ENCODE measurements around the gene CELSR1.

Gene CELSR1

DNA sequence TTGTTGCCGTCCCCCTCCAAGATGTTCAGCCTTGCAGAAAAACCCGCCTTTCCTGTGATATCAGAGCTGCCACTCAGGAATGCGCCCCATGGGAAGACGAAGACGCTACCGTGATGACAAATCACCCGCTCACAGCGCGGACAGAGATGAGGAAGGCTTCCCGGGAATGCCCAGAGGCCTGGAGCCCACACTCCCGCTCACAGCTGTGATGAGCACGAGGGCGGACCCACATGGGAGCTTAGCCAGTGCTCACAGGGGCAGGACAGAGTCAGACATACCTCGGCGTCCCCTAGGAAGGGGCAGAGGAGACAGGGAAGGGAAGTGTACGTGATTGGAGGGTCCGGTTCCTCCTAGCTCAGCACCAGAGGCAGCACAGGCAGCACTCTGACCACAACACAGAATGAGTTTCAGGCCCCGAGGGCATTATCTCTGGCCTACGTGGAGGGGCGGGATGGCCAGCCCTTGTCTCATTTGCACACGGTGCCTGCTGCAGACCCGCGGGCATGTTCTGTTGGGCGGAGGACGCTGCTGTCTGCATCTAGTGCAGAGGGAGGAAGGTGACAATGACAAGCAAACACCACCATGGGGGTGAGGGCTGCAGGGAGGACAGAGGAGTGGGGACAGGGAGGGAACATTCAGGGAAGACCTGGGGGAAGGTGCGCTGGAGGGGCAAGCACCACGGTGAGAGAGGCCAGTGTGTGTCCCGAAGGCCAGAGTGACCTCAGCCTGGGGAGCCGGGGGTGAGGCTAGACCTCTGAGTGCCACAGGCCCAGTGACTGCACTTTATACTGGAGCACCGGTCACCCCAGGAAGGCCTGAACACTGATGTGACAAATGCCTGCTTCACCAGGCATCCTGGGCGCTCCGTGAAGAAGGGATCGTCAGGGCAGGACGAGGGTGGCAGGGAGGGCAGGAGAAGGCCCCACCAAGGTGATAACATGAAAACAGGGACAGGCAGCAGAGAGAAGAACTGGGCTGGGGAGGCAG is 79.6 kb downstream of the CELSR1 start:
- no peak for DNase-seq

DNA sequence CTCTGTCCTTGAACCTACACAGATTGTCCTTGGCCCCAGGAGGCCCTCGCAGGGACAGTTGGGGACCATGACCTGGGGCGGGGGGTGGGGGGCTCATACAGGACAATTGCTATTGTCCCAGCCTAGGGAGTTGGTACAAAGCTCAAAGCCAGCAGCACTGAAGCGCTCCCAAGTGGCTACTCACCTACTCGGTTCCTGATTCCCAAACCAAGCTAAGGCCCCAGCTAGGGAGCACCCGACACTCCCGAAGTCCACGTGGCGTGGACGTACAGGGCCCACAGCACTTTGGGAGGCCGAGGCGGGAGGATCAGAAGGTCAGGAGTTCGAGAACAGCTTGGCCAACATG is 80.6 kb downstream of the CELSR1 start:
- DNase-seq = no peak

DNA sequence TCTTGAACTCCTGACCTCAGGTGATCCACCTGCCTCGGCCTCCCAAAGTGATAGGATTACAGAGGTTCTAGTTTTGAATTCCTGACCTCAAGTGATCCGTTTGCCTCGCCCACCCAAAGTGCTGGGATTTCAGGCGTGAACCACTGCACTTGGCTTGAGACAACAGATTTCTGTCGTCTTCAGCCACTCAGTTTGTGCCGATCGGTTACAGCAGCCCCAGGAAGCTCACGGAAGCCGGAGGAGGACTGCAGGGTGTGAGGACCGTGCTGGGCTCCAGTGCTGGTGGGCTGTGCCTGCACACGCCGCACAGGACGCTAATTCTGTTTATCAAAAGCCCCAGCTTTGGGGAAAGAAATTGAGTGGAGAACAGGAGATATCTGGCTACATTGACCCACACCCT is 82.0 kb downstream of the CELSR1 start:
- no peak for DNase-seq

DNA sequence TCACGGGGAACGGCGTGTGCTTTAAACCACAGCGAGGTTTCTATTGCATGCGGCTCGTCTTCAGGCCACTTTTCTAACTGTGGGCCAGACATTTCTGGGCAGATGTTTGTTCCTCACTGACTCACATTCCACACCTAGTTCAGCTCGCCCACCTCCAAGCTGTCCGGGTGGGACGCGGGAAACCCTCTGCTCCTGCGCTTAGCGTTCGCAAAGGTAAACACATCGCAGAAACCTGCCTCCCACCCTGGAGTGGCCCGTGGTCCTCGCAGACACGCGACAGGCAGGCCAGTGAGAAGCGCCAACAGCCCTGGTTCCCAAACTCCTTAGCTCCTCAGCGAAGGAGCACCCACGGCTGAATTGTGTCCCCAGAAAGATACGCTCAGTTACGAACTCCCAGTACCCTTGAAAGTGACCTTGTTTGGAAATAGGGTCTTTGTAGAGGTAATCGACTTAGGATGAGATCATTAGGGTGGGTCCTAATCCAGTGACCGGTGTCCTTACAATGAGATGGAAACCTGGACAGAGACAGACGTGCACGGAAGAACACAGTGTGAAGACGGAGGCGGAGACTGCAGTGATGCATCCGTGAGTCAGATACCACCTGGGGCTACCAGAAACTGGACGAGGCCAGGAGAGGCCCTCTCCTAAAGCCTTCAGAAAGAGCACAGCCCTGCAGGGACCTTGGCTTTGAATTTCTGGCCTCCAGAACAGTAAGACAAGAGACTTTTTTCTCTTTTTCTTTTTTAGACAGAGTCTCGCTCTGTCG is 82.7 kb downstream of the CELSR1 start:
- DNase-seq = no peak

- no peak for DNase-seq
Measured at GRCh38 chr22:46453829-46454503, 83.5 kb downstream of the CELSR1 start.

- no peak for DNase-seq
Measured at GRCh38 chr22:46453006-46453828, 84.2 kb downstream of the CELSR1 start.

GRCh38 chr22:46452195-46453005 is 85.0 kb downstream of the CELSR1 start:
- no peak for DNase-seq

- no peak for DNase-seq
Measured at GRCh38 chr22:46451741-46452140, 85.7 kb downstream of the CELSR1 start.

DNA sequence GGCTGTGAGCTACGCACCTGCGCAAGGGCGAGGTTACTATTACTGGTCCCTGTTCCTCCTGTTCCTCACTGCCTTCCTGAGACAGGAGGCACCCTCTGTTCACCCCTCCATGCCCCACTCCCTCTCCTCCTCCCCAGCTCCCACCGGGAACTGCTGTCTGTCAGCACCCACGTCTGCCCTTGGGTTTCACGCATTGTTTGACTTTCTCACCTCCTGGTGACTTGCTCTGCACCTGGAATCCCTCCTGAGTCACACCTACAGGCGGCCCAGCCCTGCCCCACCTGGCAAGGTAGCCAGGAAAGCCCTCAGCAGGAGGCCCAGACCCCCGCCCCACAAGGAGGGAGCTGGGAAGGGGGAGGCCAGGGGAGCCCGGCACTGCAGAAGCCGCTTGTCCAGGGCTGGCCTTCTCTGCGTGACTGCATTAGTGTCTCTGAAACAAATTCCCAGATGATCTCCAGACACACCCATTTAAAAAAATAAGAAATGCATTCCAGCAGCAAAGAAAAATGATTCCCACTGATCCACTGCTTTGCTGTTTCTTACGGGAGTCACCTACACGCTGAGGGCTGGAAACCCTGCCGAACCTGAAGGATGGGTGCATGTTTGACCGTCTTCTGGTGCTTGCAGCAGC is 86.4 kb downstream of the CELSR1 start:
- DNase-seq = no peak

DNA sequence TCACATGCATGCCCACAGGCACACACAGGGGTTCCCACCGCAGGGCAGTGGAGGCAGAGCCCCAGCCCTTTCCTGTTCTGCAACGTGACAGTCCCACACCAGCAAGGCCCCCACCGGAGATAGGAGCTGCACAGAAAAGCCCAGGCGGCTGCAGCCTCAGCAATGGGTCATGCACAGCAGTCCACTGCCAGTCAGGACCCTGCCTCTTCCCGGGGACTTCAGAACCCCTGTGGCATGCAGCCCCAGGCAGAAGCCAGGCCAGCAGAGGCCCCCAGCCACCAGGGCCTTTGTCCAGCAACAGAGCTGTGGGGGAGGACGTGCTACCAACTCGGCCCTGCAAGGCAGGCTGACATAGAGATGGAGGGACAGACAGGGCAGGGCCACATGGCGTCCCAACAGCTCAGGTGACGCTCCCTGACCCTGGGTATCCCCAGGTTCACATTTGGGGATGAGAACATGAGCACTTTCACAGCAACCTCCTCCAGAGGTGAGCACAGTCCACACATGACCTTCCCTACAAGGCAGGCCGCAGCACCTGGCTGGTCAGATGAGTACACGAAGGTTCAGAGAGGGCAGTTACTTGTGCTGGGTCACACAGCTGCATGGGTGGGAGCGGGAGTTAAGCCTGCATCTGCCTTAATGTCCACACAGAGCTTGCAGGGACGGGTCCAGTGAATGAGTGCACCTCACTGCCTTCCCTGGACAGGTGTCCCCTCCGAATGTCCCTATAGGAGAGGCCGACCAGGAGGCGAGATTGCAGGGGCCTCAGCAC is 87.3 kb downstream of the CELSR1 start:
- no peak for DNase-seq

DNA sequence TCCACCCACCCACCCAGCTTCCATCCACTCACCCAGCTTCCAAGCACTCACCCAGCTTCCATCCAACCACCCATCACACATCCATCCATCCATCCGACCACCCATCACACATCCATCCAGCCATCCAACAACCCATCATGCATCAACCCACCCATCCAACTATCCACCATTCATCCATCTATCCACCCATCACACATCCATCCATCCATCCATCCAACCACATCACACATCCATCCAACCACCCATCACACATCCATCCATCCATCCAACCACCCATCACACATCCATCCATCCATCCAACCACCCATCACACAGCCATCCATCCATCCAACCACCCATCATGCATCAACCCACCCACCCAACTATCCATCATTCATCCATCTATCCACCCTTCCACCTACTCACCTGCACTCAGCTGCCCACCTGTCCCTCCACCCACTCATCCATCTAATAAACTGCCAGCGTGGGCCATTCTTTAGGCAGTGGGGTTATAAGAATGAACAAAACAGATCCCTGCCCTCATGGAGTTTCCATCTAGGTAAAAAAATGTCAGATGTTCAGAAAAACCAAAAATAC is 88.2 kb downstream of the CELSR1 start:
- DNase-seq = no peak

- DNase-seq = no peak
Measured at GRCh38 chr22:46448333-46448732, 89.1 kb downstream of the CELSR1 start.

GRCh38 chr22:46447906-46448305 is 89.5 kb downstream of the CELSR1 start:
- no peak for DNase-seq

GRCh38 chr22:46446799-46447198 is 90.6 kb downstream of the CELSR1 start:
- DNase-seq = no peak

DNA sequence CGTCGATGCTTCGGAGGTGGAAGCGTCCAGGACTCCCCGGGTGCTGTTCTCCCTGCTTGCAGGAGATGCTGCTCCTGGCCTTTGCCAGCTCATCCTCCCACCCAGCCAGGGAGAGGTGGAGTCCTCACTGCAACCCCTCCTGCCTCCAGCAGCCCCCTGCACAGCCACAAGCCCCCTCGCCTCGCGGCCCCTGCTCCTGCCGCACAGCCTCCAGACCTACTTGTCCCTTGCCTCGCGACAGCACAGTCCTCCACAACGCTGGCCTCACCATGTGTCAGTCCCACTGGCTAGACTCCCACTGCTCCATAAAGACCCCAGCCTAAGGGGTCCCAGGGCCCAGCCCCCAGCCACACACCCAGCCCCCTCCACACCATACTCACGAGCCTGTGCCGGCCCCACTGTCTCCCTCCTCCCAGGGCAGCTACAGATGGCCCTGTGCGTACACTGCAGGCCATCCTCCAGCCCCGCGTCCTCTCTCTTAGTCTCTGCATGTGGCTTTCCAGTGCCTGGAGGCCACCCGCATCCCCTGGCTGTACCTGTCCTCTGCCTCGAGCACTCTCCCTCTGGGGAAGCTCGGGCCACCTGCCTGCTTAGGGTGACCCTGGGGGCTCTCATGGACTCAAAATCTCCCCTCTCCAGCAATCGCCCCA is 91.5 kb downstream of the CELSR1 start:
- no peak for DNase-seq

DNA sequence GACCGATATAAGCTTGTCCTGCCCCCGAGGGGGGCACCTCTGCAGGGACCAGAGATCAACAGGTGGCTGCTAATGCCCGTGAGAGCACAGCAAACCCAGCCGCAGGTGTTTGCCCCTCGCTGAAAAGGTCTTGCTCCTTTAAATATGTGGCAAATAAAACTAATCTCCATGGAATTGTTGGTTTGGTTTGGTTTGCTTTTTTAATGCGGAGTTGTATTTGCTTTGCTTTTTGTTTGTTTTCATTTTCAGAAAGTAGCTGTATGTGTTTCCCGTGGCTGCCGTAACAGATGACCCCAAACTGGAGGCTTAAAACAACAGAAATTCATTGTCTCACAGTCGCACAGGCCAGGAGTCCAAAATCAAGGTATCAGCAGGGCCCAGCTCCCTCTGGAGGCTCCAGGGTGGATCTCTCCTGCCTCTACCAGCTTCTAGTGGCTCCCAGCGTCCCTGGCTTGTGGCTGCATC is 93.0 kb downstream of the CELSR1 start:
- DNase-seq = no peak

- DNase-seq = no peak
Measured at GRCh38 chr22:46443850-46444389, 93.5 kb downstream of the CELSR1 start.

GRCh38 chr22:46442217-46442853 is 95.1 kb downstream of the CELSR1 start:
- no peak for DNase-seq

All from Kasumi-1 (cell line).